ENCODE results near the gene HOXA3.

DNA sequence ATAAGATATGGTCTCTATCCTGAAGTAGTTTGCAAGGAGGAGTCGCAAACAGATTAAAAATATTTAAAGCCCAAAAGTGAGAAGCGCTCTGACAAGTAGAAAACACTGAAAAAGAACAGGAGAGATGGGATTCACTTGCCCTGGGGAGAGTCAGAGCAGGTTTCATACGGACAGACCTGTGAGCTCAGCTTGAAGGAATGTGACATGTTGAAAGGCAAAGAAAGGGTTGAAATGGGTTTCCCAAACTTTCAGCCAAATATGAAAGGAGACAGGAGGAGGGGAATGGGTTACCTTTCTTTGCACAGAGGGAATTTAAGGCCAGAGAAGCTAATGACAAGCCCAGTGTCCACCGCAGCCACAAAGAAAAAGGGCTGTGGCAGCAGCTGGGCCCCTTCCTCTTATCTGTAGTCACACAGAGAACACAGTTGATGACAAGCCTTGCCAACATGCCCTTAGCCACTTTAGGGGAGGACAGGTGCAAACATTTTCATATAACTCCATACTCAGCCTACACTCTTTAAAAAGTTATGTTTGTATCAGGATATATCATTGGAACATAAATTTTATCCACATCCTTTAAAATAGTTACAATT is 71.4 kb downstream of the HOXA3 start:
- TF ChIP-seq HDAC2 (IDR thresholded peaks at IDR 0.05): no peak
- TF ChIP-seq, protein P1, sequence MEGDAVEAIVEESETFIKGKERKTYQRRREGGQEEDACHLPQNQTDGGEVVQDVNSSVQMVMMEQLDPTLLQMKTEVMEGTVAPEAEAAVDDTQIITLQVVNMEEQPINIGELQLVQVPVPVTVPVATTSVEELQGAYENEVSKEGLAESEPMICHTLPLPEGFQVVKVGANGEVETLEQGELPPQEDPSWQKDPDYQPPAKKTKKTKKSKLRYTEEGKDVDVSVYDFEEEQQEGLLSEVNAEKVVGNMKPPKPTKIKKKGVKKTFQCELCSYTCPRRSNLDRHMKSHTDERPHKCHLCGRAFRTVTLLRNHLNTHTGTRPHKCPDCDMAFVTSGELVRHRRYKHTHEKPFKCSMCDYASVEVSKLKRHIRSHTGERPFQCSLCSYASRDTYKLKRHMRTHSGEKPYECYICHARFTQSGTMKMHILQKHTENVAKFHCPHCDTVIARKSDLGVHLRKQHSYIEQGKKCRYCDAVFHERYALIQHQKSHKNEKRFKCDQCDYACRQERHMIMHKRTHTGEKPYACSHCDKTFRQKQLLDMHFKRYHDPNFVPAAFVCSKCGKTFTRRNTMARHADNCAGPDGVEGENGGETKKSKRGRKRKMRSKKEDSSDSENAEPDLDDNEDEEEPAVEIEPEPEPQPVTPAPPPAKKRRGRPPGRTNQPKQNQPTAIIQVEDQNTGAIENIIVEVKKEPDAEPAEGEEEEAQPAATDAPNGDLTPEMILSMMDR (IDR thresholded peaks at IDR 0.05 in 2 of 3, conservative IDR thresholded peaks at IDR 0.05 in 1 of 3; ENCODE audit: control insufficient read depth in 2 of 3, extremely low read depth in 1 of 3, insufficient read depth in 1 of 3, low read depth in 3 of 3, low read length in 3 of 3): no peak
- no peak for TF ChIP-seq BRCA1 (IDR thresholded peaks at IDR 0.05; ENCODE audit: low read depth, low read length)
- TF ChIP-seq, protein P2, sequence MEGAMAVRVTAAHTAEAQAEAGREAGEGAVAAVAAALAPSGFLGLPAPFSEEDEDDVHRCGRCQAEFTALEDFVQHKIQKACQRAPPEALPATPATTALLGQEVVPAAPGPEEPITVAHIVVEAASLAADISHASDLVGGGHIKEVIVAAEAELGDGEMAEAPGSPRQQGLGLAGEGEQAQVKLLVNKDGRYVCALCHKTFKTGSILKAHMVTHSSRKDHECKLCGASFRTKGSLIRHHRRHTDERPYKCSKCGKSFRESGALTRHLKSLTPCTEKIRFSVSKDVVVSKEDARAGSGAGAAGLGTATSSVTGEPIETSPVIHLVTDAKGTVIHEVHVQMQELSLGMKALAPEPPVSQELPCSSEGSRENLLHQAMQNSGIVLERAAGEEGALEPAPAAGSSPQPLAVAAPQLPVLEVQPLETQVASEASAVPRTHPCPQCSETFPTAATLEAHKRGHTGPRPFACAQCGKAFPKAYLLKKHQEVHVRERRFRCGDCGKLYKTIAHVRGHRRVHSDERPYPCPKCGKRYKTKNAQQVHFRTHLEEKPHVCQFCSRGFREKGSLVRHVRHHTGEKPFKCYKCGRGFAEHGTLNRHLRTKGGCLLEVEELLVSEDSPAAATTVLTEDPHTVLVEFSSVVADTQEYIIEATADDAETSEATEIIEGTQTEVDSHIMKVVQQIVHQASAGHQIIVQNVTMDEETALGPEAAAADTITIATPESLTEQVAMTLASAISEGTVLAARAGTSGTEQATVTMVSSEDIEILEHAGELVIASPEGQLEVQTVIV (IDR thresholded peaks at IDR 0.05; ENCODE audit: borderline replicate concordance, partially characterized antibody): no peak
- TF ChIP-seq POLR2A (IDR thresholded peaks at IDR 0.05; ENCODE audit: low read depth, low read length): no peak
- no peak for TF ChIP-seq CHD1 (IDR thresholded peaks at IDR 0.05; ENCODE audit: low read depth, low read length)
- TF ChIP-seq TBL1XR1 (IDR thresholded peaks at IDR 0.05; ENCODE audit: low read depth, low read length): no peak
- TF ChIP-seq CREM (IDR thresholded peaks at IDR 0.05; ENCODE audit: low read depth): no peak
- TF ChIP-seq FOXM1 (IDR thresholded peaks at IDR 0.05; ENCODE audit: low read depth, low read length): no peak
- TF ChIP-seq, protein P3, sequence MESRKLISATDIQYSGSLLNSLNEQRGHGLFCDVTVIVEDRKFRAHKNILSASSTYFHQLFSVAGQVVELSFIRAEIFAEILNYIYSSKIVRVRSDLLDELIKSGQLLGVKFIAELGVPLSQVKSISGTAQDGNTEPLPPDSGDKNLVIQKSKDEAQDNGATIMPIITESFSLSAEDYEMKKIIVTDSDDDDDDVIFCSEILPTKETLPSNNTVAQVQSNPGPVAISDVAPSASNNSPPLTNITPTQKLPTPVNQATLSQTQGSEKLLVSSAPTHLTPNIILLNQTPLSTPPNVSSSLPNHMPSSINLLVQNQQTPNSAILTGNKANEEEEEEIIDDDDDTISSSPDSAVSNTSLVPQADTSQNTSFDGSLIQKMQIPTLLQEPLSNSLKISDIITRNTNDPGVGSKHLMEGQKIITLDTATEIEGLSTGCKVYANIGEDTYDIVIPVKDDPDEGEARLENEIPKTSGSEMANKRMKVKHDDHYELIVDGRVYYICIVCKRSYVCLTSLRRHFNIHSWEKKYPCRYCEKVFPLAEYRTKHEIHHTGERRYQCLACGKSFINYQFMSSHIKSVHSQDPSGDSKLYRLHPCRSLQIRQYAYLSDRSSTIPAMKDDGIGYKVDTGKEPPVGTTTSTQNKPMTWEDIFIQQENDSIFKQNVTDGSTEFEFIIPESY (IDR thresholded peaks at IDR 0.05): no peak
- TF ChIP-seq CEBPB (IDR thresholded peaks at IDR 0.05; ENCODE audit: borderline replicate concordance in 1 of 2, low read depth in 2 of 2, low read length in 2 of 2): no peak
- no peak for TF ChIP-seq ATF7 (IDR thresholded peaks at IDR 0.05; ENCODE audit: low read depth)
- no peak for TF ChIP-seq BHLHE40 (IDR thresholded peaks at IDR 0.05; ENCODE audit: borderline replicate concordance in 1 of 2, low read depth in 2 of 2, low read length in 1 of 2)

Measured in GM12878 (cell line).